ENCODE data around the gene TMEM178B.
"Not testable (repeated sequence)": the region's sequence is repeated elsewhere in the genome, so short reads cannot be mapped to it uniquely, and the experiment has no call there.

TMEM178B gene

DNA sequence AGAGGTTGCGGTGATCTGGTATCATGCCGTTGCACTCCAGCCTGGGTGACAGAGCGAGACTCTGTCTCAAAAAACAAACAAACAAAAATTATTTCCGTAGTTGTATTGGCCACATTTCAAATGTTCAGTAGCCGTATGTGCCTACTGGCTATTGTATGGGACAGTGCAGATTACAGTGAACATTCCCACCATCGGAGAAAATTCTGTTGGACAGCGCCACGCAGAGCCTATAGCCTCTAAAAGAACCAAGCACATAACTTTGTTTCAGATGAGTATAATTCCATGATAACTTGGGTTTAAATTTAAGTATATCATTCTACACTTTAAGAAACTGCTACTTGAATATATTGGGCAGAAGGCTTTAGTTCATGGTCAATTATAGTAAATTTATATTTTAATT, 5.4 kb downstream of the TMEM178B start:
- H3K27me3 ChIP-seq (ENCODE audit: control insufficient read depth, insufficient read depth, low read length), result peaks cover 14% of the 10 kb centered on the region
- no peaks in the 10 kb centered on the region for H3K36me3 ChIP-seq (ENCODE audit: control insufficient read depth, insufficient read depth, low read length)
- H3K9me3 ChIP-seq (ENCODE audit: control insufficient read depth, insufficient read depth, low read length), result no peaks in the 10 kb centered on the region
- peaks cover 7% of the 10 kb centered on the region for H3K4me1 ChIP-seq (ENCODE audit: control insufficient read depth, insufficient read depth, low read length)
- no peak overlapping the region for H3K9ac ChIP-seq (ENCODE audit: low read depth, low read length)
- no peak overlapping the region for H3K4me3 ChIP-seq (ENCODE audit: low read depth, low read length)

GRCh38 chr7:141089490-141089889, 15.6 kb downstream of the TMEM178B start:
- not testable (repeated sequence) for H3K9me3 ChIP-seq (ENCODE audit: control insufficient read depth, insufficient read depth, low read length); H3K9ac ChIP-seq (ENCODE audit: low read depth, low read length); H3K36me3 ChIP-seq (ENCODE audit: control insufficient read depth, insufficient read depth, low read length); H3K4me3 ChIP-seq (ENCODE audit: low read depth, low read length); H3K27me3 ChIP-seq (ENCODE audit: control insufficient read depth, insufficient read depth, low read length)
- peaks cover 12% of the 10 kb centered on the region for H3K4me1 ChIP-seq (ENCODE audit: control insufficient read depth, insufficient read depth, low read length)

DNA sequence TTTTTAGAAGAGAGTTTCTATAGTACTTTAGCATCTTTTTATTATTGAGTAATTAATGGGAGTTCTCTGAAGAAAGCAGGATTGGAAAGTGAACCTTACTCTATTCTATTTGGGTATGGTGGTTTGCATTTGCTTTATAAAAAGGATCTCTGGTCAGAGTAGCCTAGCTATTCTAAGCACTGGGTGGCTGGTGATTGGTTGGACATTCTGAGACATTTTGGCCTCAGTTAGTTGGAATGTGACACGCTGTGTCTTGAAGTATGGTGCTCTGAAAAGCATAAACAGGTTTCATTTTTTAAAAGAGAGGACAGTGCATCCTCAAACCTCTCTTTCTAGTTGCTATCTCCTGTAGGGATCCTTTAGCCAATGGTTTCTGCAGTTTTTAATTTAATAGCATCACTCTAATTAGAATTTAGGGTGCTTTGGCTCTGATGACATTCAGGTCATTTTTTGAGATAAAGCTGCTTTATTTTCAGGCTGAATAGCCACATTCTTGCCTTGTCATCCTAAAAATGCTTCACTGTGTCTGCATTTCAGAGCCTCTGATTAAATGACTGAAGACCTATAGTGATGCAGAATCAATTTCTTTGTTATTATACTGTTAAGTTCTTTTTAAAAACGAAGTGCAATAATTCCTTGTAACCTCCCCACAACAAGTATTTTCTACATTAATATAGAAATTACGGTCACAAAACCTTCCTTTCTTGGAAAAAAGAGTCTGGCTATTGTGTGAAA, 20.6 kb downstream of the TMEM178B start:
- H3K27me3 ChIP-seq (ENCODE audit: control insufficient read depth, insufficient read depth, low read length), result no peaks in the 10 kb centered on the region
- no peak overlapping the region for H3K4me3 ChIP-seq (ENCODE audit: low read depth, low read length)
- no peak overlapping the region for H3K9ac ChIP-seq (ENCODE audit: low read depth, low read length)
- H3K9me3 ChIP-seq (ENCODE audit: control insufficient read depth, insufficient read depth, low read length), result no peaks in the 10 kb centered on the region
- H3K4me1 ChIP-seq (ENCODE audit: control insufficient read depth, insufficient read depth, low read length), result peaks cover 25% of the 10 kb centered on the region
- no peaks in the 10 kb centered on the region for H3K36me3 ChIP-seq (ENCODE audit: control insufficient read depth, insufficient read depth, low read length)

DNA sequence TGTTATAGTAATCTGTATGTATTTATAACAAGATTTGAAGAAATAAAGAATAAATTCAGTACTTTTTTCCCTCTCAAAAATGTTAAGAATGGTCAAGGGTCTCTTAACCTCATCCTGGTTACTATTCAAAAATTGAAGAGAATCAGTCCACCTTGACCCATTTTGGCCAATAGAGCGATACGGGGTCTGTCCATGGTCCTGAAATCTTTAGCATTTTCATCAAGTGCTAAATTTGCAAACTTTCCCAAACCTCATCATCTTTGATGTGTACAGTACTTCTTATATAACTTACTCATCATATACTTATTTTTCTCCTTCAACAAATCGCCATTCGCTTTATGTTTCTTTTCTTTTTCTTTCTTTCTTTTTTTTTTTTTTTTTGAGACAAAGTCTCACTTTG, 23.6 kb downstream of the TMEM178B start:
- no peaks in the 10 kb centered on the region for H3K27me3 ChIP-seq (ENCODE audit: control insufficient read depth, insufficient read depth, low read length)
- peaks cover 25% of the 10 kb centered on the region for H3K4me1 ChIP-seq (ENCODE audit: control insufficient read depth, insufficient read depth, low read length)
- no peaks in the 10 kb centered on the region for H3K36me3 ChIP-seq (ENCODE audit: control insufficient read depth, insufficient read depth, low read length)
- H3K4me3 ChIP-seq (ENCODE audit: low read depth, low read length), result no peak overlapping the region
- H3K9me3 ChIP-seq (ENCODE audit: control insufficient read depth, insufficient read depth, low read length), result no peaks in the 10 kb centered on the region
- H3K9ac ChIP-seq (ENCODE audit: low read depth, low read length), result no peak overlapping the region

GRCh38 chr7:141102436-141102835, 28.6 kb downstream of the TMEM178B start:
- H3K9me3 ChIP-seq (ENCODE audit: control insufficient read depth, insufficient read depth, low read length), result no peaks in the 10 kb centered on the region
- no peaks in the 10 kb centered on the region for H3K27me3 ChIP-seq (ENCODE audit: control insufficient read depth, insufficient read depth, low read length)
- no peak overlapping the region for H3K9ac ChIP-seq (ENCODE audit: low read depth, low read length)
- no peaks in the 10 kb centered on the region for H3K4me1 ChIP-seq (ENCODE audit: control insufficient read depth, insufficient read depth, low read length)
- H3K36me3 ChIP-seq (ENCODE audit: control insufficient read depth, insufficient read depth, low read length), result no peaks in the 10 kb centered on the region
- H3K4me3 ChIP-seq (ENCODE audit: low read depth, low read length), result no peak overlapping the region

- H3K9me3 ChIP-seq (ENCODE audit: control insufficient read depth, insufficient read depth, low read length), result no peaks in the 10 kb centered on the region
- no peaks in the 10 kb centered on the region for H3K27me3 ChIP-seq (ENCODE audit: control insufficient read depth, insufficient read depth, low read length)
- H3K36me3 ChIP-seq (ENCODE audit: control insufficient read depth, insufficient read depth, low read length), result no peaks in the 10 kb centered on the region
- no peaks in the 10 kb centered on the region for H3K4me1 ChIP-seq (ENCODE audit: control insufficient read depth, insufficient read depth, low read length)
- H3K9ac ChIP-seq (ENCODE audit: low read depth, low read length), result no peak overlapping the region
- no peak overlapping the region for H3K4me3 ChIP-seq (ENCODE audit: low read depth, low read length)
Measured at GRCh38 chr7:141103847-141104429, 30.1 kb downstream of the TMEM178B start.

DNA sequence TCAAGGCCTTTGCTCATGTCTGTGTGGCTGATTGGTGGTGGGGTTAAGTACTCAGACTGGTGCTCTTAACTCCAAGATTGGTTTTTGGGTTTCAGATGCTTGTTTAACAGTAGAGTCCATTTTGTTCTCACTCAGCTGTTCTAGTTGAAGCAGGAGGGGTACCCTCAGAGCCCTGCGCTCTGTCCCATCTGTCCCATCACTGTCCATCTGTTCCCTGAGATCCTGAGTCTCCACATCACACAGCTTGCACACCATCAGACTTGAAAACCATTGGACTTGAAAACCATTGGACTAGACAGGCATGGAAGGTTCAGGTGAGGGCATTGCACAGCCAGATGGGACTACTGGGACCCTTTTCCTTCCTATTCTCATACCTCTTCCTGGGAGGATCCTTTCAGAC, 39.3 kb downstream of the TMEM178B start:
- H3K9me3 ChIP-seq (ENCODE audit: control insufficient read depth, insufficient read depth, low read length), result no peaks in the 10 kb centered on the region
- no peaks in the 10 kb centered on the region for H3K4me1 ChIP-seq (ENCODE audit: control insufficient read depth, insufficient read depth, low read length)
- no peak overlapping the region for H3K9ac ChIP-seq (ENCODE audit: low read depth, low read length)
- H3K36me3 ChIP-seq (ENCODE audit: control insufficient read depth, insufficient read depth, low read length), result no peaks in the 10 kb centered on the region
- H3K4me3 ChIP-seq (ENCODE audit: low read depth, low read length), result no peak overlapping the region
- H3K27me3 ChIP-seq (ENCODE audit: control insufficient read depth, insufficient read depth, low read length), result no peaks in the 10 kb centered on the region

GRCh38 chr7:141114029-141114664, 40.3 kb downstream of the TMEM178B start:
- Histone ChIP-seq H3K9me3 (ENCODE audit: control insufficient read depth, insufficient read depth, low read length) (no peaks in the 10 kb centered on the region), H3K9ac (ENCODE audit: low read depth, low read length) (no peak overlapping the region), H3K36me3 (ENCODE audit: control insufficient read depth, insufficient read depth, low read length) (no peaks in the 10 kb centered on the region), H3K4me3 (ENCODE audit: low read depth, low read length) (no peak overlapping the region), H3K27me3 (ENCODE audit: control insufficient read depth, insufficient read depth, low read length) (no peaks in the 10 kb centered on the region), H3K4me1 (ENCODE audit: control insufficient read depth, insufficient read depth, low read length) (no peaks in the 10 kb centered on the region)

- Histone ChIP-seq H3K9ac (ENCODE audit: low read depth, low read length) (no peak overlapping the region), H3K4me1 (ENCODE audit: control insufficient read depth, insufficient read depth, low read length) (no peaks in the 10 kb centered on the region), H3K27me3 (ENCODE audit: control insufficient read depth, insufficient read depth, low read length) (no peaks in the 10 kb centered on the region), H3K9me3 (ENCODE audit: control insufficient read depth, insufficient read depth, low read length) (no peaks in the 10 kb centered on the region), H3K4me3 (ENCODE audit: low read depth, low read length) (no peak overlapping the region), H3K36me3 (ENCODE audit: control insufficient read depth, insufficient read depth, low read length) (no peaks in the 10 kb centered on the region)
Measured at GRCh38 chr7:141115965-141116364, 42.1 kb downstream of the TMEM178B start.

DNA sequence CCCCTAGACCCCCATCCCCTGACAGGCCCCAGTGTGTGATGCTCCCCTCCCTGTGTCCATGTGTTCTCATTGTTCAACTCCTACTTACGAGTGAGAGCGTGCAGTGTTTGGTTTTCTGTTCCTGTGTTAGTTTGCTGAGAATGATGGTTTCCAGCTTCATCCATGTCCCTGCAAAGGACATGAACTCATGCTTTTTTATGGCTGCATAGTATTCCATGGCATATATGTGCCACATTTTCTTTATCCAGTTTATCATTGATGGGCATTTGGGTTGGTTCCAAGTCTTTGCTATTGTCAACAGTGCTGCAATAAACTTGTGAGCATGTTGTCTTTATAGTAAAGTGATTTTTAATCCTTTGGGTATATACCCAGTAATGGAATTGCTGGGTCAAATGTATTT, 42.8 kb downstream of the TMEM178B start:
- H3K27me3 ChIP-seq (ENCODE audit: control insufficient read depth, insufficient read depth, low read length); H3K9me3 ChIP-seq (ENCODE audit: control insufficient read depth, insufficient read depth, low read length); H3K4me3 ChIP-seq (ENCODE audit: low read depth, low read length); H3K4me1 ChIP-seq (ENCODE audit: control insufficient read depth, insufficient read depth, low read length); H3K9ac ChIP-seq (ENCODE audit: low read depth, low read length); H3K36me3 ChIP-seq (ENCODE audit: control insufficient read depth, insufficient read depth, low read length): not testable (repeated sequence)

GRCh38 chr7:141118767-141119166, 44.9 kb downstream of the TMEM178B start:
- Histone ChIP-seq H3K27me3 (ENCODE audit: control insufficient read depth, insufficient read depth, low read length) (no peaks in the 10 kb centered on the region), H3K36me3 (ENCODE audit: control insufficient read depth, insufficient read depth, low read length) (no peaks in the 10 kb centered on the region), H3K9me3 (ENCODE audit: control insufficient read depth, insufficient read depth, low read length) (no peaks in the 10 kb centered on the region), H3K4me1 (ENCODE audit: control insufficient read depth, insufficient read depth, low read length) (no peaks in the 10 kb centered on the region), H3K9ac (ENCODE audit: low read depth, low read length) (no peak overlapping the region), H3K4me3 (ENCODE audit: low read depth, low read length) (no peak overlapping the region)

- no peaks in the 10 kb centered on the region for H3K9me3 ChIP-seq (ENCODE audit: control insufficient read depth, insufficient read depth, low read length)
- no peaks in the 10 kb centered on the region for H3K27me3 ChIP-seq (ENCODE audit: control insufficient read depth, insufficient read depth, low read length)
- H3K9ac ChIP-seq (ENCODE audit: low read depth, low read length), result no peak overlapping the region
- H3K36me3 ChIP-seq (ENCODE audit: control insufficient read depth, insufficient read depth, low read length), result no peaks in the 10 kb centered on the region
- no peaks in the 10 kb centered on the region for H3K4me1 ChIP-seq (ENCODE audit: control insufficient read depth, insufficient read depth, low read length)
- H3K4me3 ChIP-seq (ENCODE audit: low read depth, low read length), result no peak overlapping the region
Measured at GRCh38 chr7:141119187-141119586, 45.3 kb downstream of the TMEM178B start.
